GM12878 (cell line): ENCODE measurements around the gene ADGRV1. TPM values are rescaled to one million over a fixed set of nuclear protein-coding genes. Genes with fewer than 3 reads are reported as not detected.
A peak's percentile ranks its signal among the peaks of the same experiment; 100 is the strongest.

Experiments
- ATAC-seq: fragments of 200-7000 bp; cut with Tn5 transposase; 3 replicates; pipeline ENCODE4 v1.9.1; 2020; ENCODE audit warnings: mild to moderate bottlenecking, moderate library complexity
- BruUV-seq: library from RNA; stranded (reverse); fragments of 400-500 nt; replicated peaks from 2 replicates; lab custom pipeline; 2021; lab: Mats Ljungman, UMichigan
- CTCF ChIA-PET: fragments of 300-600 bp; sonication (Branson Sonifier 250); formaldehyde crosslinking; extraction: SDS; loops from one replicate; lab custom pipeline; 2021; ENCODE audit warnings: inconsistent platforms; lab: Yijun Ruan, JAX
- POLR2A ChIA-PET: fragments of 350-600 bp; formaldehyde crosslinking; extraction: SDS; loops from one replicate; lab custom pipeline; 2021; ENCODE audit warnings: inconsistent platforms; lab: Charles Lee
- RAD21 ChIA-PET: fragments of 300-600 bp; sonication (Branson Sonifier 250); formaldehyde crosslinking; loops from one replicate; lab custom pipeline; 2023; ENCODE audit warnings: antibody characterized with exemption; ENCODE audit not compliant: unreplicated experiment; lab: Charles Lee
- SMC1A ChIA-PET: fragments of 300-600 bp; sonication (Branson Sonifier 250); formaldehyde crosslinking; loops from one replicate; lab custom pipeline; 2023; ENCODE audit not compliant: unreplicated experiment, uncharacterized antibody; lab: Charles Lee
- DNase-seq: peaks from one replicate; pipeline ENCODE4 v3.0.0-alpha.2; 2011; ENCODE audit warnings: low read depth, low spot score
- FAIRE-seq: peaks from 3 replicates; lab custom pipeline; 2011; peaks lifted over from hg19 to GRCh38; lab: Jason Lieb, UNC
- H2AFZ ChIP-seq: 2 replicates; pipeline ENCODE4 v1.6.0; 2011; ENCODE audit warnings: low read depth, low read length, control low read depth; ENCODE audit not compliant: control insufficient read depth
- H3K27ac ChIP-seq: 2 replicates; pipeline ENCODE4 v1.5.1; 2011; ENCODE audit warnings: control low read depth; ENCODE audit not compliant: control insufficient read depth, insufficient read depth
- H3K27me3 ChIP-seq, 2 experiments: replicated peaks in 1 of 2; 2 replicates each; pipeline versions ENCODE4 v1.6.0 to v1.6.1; 2011; ENCODE audit warnings: low read length in 1 of 2; ENCODE audit not compliant: control insufficient read depth in 2 of 2, insufficient read depth in 2 of 2
- H3K36me3 ChIP-seq, 2 experiments: 2 replicates each; pipeline ENCODE4 v1.5.1; 2011; ENCODE audit warnings: low read length in 1 of 2; ENCODE audit not compliant: control insufficient read depth in 2 of 2, insufficient read depth in 2 of 2
- H3K4me1 ChIP-seq: 2 replicates; pipeline ENCODE4 v1.6.1; 2011; ENCODE audit warnings: mild to moderate bottlenecking, low read length, moderate library complexity, mixed read lengths; ENCODE audit not compliant: control insufficient read depth, insufficient read depth
- H3K4me2 ChIP-seq: 2 replicates; pipeline ENCODE4 v1.6.0; 2011; ENCODE audit warnings: control low read depth; ENCODE audit not compliant: control insufficient read depth, insufficient read depth
- H3K4me3 ChIP-seq: fragments of 200-600 bp; sonication (generic); 2 replicates; pipeline ENCODE4 v1.5.1; 2016
- H3K79me2 ChIP-seq: 2 replicates; pipeline ENCODE4 v1.6.0; 2011; ENCODE audit warnings: low read length; ENCODE audit not compliant: control insufficient read depth, insufficient read depth
- H3K9ac ChIP-seq: 2 replicates; pipeline ENCODE4 v1.8.0; 2011; ENCODE audit warnings: low read length, control low read depth, mixed read lengths; ENCODE audit not compliant: control insufficient read depth, insufficient read depth
- H3K9me3 ChIP-seq: replicated peaks from 3 replicates; pipeline ENCODE4 v1.5.1; 2011; ENCODE audit warnings: mild to moderate bottlenecking, low read length; ENCODE audit not compliant: control insufficient read depth, insufficient read depth
- H4K20me1 ChIP-seq: 2 replicates; pipeline ENCODE4 v1.6.0; 2011; ENCODE audit not compliant: control insufficient read depth, insufficient read depth
- GABPA ChIP-seq: IDR thresholded peaks from 2 replicates; pipeline ENCODE4 v1.6.1; 2014; ENCODE audit warnings: antibody characterized with exemption, low read depth, mild to moderate bottlenecking, inconsistent platforms
- HDAC2 ChIP-seq: fragments of 200-600 bp; sonication (generic); IDR thresholded peaks from 2 replicates; pipeline ENCODE4 v1.6.1; 2017
- NBN ChIP-seq: fragments of 450-650 bp; IDR thresholded peaks from 2 replicates; pipeline ENCODE4 v1.6.1; 2016
- NFIC ChIP-seq: IDR thresholded peaks from 2 replicates; pipeline ENCODE4 v1.6.1; 2012; ENCODE audit warnings: low read depth, mild to moderate bottlenecking, inconsistent platforms, low read length, moderate library complexity
- NFYB ChIP-seq: IDR thresholded peaks from 2 replicates; pipeline ENCODE4 v1.6.1; 2011; ENCODE audit warnings: low read depth, mild to moderate bottlenecking, low read length, improper control_type of control experiment, moderate library complexity; ENCODE audit not compliant: insufficient read depth
- POU2F2 ChIP-seq: IDR thresholded peaks from 3 replicates; pipeline ENCODE4 v1.6.1; 2011; ENCODE audit warnings: low read depth, mild to moderate bottlenecking, low read length, borderline replicate concordance
- RAD51 ChIP-seq: fragments of 450-650 bp; IDR thresholded peaks from 2 replicates; pipeline ENCODE4 v1.6.1; 2016; ENCODE audit warnings: moderate library complexity, mild to moderate bottlenecking, inconsistent platforms
- TCF3 ChIP-seq: IDR thresholded peaks from 2 replicates; pipeline ENCODE4 v1.6.1; 2012; ENCODE audit warnings: low read depth, mild to moderate bottlenecking, low read length, borderline replicate concordance; ENCODE audit not compliant: insufficient read depth
- ZZZ3 ChIP-seq: IDR thresholded peaks from 2 replicates; pipeline ENCODE4 v1.6.1; 2011; ENCODE audit warnings: low read depth; ENCODE audit not compliant: control insufficient read depth, insufficient read length
- WGBS: methylation state at CpG from one replicate; pipeline ENCODE4 v1.1.6; 2016; ENCODE audit warnings: low lambda C conversion rate; ENCODE audit not compliant: insufficient replicate concordance, insufficient coverage; ENCODE audit errors: missing lambda C conversion rate; 5-methylcytosine and 5-hydroxymethylcytosine counted together
- in situ Hi-C: fragments of 300-500 bp; cut with MboI; formaldehyde crosslinking; loops from 9 replicates; pipeline ENCODE4 v1.14.3; 2018; ENCODE audit warnings: mixed read lengths
- intact Hi-C: fragments of 100-400 bp; cut with micrococcal nuclease; formaldehyde crosslinking; loops from one replicate; pipeline ENCODE4 v1.14.2; 2022; ENCODE audit not compliant: unreplicated experiment
- polyA plus RNA-seq, 11 experiments: library from polyadenylated mRNA; depleted of rRNA in 4 of 11; unstranded in 6 of 11; stranded (reverse) in 5 of 11; fragments of >200 nt; fragmentation: Nextera tagmentation in 4 of 11; fragmentation: Illumina TruSeq in 1 of 11; extraction: Ambion mirVana in 4 of 11; extraction: Trizol in 1 of 11; gene quantifications; 1 replicate in 1 of 11; 2 replicates in 10 of 11; pipeline versions ENCODE4 v1.2.1 to v1.2.3, GENCODE V29; 2011 to 2016; ENCODE audit warnings: inconsistent platforms in 2 of 11, missing spikeins in 2 of 11, low read depth in 1 of 11
- total RNA-seq, 4 experiments: library from RNA; depleted of rRNA in 3 of 4; stranded (reverse); fragments of >200 nt in 3 of 4; fragmentation: Illumina TruSeq in 1 of 4; extraction: Trizol in 1 of 4; gene quantifications; 2 replicates each; pipeline versions ENCODE4 v1.2.1 to v1.2.3, GENCODE V29; 2013 to 2021
- TF ChIP-seq, protein P1 (sequence below): fragments of 450-650 bp; formaldehyde crosslinking; IDR thresholded peaks from 2 replicates; pipeline ENCODE4 v1.4.0; 2022; ENCODE audit warnings: mild to moderate bottlenecking, moderate library complexity
- TF ChIP-seq, protein P2 (sequence below): fragments of 150-350 bp; IDR thresholded peaks from 2 replicates; pipeline ENCODE4 v1.6.1; 2016; ENCODE audit warnings: low read depth, low read length
- TF ChIP-seq, protein P3 (sequence below): IDR thresholded peaks from 2 replicates; pipeline ENCODE4 v1.6.1; 2011; ENCODE audit warnings: low read depth, mild to moderate bottlenecking, low read length, moderate library complexity, borderline replicate concordance; ENCODE audit errors: extremely low read depth

The ADGRV1 gene
- total and polyA plus RNA-seq, 10 of the 15 experiments (the other 5 are each of a cell fraction or from before 2014, with no cell fraction given) = 0.04 to 8.1 (median 0.16) TPM; not detected in 1

DNA sequence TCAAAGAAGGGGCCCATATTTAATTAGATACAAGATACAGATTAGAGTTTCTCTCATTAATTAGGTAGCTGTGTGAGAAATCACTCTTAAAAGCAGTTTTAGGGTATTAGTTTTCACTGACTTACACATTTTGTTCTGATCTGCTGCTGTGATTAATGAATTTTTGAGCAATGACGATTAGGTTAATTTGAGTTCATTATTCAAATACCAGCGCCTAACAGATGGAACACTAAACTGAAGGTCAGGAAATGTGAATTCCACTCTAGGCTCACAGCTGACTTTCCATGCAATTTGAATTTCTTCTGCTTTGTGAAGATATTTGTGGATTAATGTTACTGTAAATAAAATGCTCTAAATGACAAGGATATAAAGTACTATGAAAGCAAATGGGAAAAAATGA is 380.6 kb downstream of the ADGRV1 start:
- no peaks in the 10 kb centered on the region for H3K36me3 ChIP-seq
- H3K9me3 ChIP-seq = no peaks in the 10 kb centered on the region
- intact Hi-C loops (loop anchor here (10.0 kb wide), 1 partner anchor 276 kb away; no protein-coding TSS in a partner anchor), in situ Hi-C loops (loop anchor here (10.0 kb wide), 1 partner anchor 446 kb away; the partner anchor contains the start of gene ARRDC3)
- no peak overlapping the region for H3K27ac ChIP-seq
- TF ChIP-seq, protein P1, sequence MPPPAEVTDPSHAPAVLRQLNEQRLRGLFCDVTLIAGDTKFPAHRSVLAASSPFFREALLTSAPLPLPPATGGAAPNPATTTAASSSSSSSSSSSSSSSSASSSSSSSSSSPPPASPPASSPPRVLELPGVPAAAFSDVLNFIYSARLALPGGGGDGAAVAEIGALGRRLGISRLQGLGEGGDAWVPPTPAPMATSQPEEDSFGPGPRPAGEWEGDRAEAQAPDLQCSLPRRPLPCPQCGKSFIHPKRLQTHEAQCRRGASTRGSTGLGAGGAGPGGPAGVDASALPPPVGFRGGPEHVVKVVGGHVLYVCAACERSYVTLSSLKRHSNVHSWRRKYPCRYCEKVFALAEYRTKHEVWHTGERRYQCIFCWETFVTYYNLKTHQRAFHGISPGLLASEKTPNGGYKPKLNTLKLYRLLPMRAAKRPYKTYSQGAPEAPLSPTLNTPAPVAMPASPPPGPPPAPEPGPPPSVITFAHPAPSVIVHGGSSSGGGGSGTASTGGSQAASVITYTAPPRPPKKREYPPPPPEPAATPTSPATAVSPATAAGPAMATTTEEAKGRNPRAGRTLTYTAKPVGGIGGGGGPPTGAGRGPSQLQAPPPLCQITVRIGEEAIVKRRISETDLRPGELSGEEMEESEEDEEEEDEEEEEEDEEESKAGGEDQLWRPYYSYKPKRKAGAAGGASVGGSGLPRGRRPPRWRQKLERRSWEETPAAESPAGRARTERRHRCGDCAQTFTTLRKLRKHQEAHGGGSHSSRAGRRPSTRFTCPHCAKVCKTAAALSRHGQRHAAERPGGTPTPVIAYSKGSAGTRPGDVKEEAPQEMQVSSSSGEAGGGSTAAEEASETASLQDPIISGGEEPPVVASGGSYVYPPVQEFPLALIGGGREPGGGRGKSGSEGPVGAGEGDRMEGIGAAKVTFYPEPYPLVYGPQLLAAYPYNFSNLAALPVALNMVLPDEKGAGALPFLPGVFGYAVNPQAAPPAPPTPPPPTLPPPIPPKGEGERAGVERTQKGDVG (CRISPR knock-in tag) = no peak
- TF ChIP-seq, protein P2, sequence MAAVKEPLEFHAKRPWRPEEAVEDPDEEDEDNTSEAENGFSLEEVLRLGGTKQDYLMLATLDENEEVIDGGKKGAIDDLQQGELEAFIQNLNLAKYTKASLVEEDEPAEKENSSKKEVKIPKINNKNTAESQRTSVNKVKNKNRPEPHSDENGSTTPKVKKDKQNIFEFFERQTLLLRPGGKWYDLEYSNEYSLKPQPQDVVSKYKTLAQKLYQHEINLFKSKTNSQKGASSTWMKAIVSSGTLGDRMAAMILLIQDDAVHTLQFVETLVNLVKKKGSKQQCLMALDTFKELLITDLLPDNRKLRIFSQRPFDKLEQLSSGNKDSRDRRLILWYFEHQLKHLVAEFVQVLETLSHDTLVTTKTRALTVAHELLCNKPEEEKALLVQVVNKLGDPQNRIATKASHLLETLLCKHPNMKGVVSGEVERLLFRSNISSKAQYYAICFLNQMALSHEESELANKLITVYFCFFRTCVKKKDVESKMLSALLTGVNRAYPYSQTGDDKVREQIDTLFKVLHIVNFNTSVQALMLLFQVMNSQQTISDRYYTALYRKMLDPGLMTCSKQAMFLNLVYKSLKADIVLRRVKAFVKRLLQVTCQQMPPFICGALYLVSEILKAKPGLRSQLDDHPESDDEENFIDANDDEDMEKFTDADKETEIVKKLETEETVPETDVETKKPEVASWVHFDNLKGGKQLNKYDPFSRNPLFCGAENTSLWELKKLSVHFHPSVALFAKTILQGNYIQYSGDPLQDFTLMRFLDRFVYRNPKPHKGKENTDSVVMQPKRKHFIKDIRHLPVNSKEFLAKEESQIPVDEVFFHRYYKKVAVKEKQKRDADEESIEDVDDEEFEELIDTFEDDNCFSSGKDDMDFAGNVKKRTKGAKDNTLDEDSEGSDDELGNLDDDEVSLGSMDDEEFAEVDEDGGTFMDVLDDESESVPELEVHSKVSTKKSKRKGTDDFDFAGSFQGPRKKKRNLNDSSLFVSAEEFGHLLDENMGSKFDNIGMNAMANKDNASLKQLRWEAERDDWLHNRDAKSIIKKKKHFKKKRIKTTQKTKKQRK = no peak
- TF ChIP-seq NBN = no peak
- TF ChIP-seq NFYB = no peak
- TF ChIP-seq NFIC = no peak
- TF ChIP-seq, protein P3, sequence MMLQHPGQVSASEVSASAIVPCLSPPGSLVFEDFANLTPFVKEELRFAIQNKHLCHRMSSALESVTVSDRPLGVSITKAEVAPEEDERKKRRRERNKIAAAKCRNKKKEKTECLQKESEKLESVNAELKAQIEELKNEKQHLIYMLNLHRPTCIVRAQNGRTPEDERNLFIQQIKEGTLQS = no peak
- no peak for TF ChIP-seq GABPA
- TF ChIP-seq ZZZ3 = no peak
- no peak for TF ChIP-seq TCF3
- no peak for TF ChIP-seq POU2F2
- no peak for TF ChIP-seq HDAC2
- no peak for TF ChIP-seq RAD51
- ATAC-seq = no peak
- no peaks in the 10 kb centered on the region for H4K20me1 ChIP-seq
- SMC1A ChIA-PET = interaction anchor here (3.0 kb wide), 1 partner anchor 446 kb away, joined by 18 read pairs; the partner anchor contains the start of gene ARRDC3
- H3K27me3 ChIP-seq = no peaks in the 10 kb centered on the region
- H3K4me2 ChIP-seq = no peak overlapping the region
- no peak overlapping the region for H3K9ac ChIP-seq
- no peak for DNase-seq
- WGBS = 75% methylated on average over 2 of the region's 2 CpGs
- no peaks in the 10 kb centered on the region for H3K79me2 ChIP-seq
- H2AFZ ChIP-seq = no peak overlapping the region
- BruUV-seq = no TSS peak
- no peak overlapping the region for H3K4me3 ChIP-seq
- POLR2A ChIA-PET = interaction anchor here (1.7 kb wide), 1 partner anchor 444 kb away, joined by 5 read pairs; the partner anchor contains the start of gene ARRDC3
- RAD21 ChIA-PET = interaction anchor here (6.2 kb wide), 1 partner anchor 445 kb away, joined by 32 read pairs; the partner anchor contains the start of gene ARRDC3
- CTCF ChIA-PET = interaction anchor here (1.2 to 1.9 kb wide), 3 partner anchors 159 to 480 kb away, joined by 5 to 6 read pairs (median 5); no protein-coding TSS in a partner anchor
- peak; percentile 38 for FAIRE-seq
- H3K4me1 ChIP-seq = no peaks in the 10 kb centered on the region
